Stimulated activated CD4-positive, alpha-beta T cell treated with anti-CD3 and anti-CD28 coated beads, Interleukin-15, amount 100 ng/mL, for 48 hours (primary cell): ENCODE measurements around the gene LCT.
A peak's percentile ranks its signal among the peaks of the same experiment; 100 is the strongest.
"Not testable (repeated sequence)": the region's sequence is repeated elsewhere in the genome, so short reads cannot be mapped to it uniquely, and the experiment has no call there.

Experiments used
- DNase-seq, 2 donors: peaks; one replicate each; pipeline ENCODE4 v3.0.0-alpha.2; 2020; ENCODE audit warnings: low read depth in 2 of 2

The LCT gene

DNA sequence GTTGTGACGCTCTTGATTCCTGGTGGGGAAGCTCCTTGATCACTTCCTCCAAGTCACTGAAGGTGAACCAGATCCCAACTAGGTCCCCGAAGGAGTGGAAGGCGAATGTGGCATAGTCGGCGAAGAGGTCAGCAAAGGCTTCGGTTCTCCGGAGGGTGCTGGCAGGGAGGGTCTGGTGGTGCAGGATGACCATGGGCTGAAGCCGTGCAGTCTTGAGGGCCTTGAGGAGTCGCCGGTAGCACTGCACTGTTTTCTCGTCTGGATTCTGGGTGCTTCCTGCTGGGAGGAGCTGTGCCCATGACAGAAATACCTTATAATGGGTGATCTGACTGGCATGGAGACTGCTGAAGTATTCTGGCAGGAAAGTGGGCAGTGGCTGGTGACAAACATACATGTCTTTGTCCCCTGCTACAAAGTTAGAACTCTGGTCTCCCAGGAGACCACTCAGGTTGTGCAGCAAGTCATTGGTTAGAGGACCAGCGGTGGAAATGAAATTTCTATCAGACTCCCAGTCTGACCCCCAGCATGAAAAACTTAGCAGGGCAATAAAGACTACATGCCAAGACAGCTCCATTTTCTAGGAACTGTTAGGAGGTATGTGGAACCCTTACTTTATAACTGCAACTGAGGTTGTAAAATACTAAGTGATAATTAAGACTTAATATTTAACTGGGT, at the start of gene LCT:
TSS of gene LCT (minus strand) at position 589 of the 675 bp plus-strand sequence. CDS start at position 574, 15 bp downstream.
- no peak for DNase-seq

DNA sequence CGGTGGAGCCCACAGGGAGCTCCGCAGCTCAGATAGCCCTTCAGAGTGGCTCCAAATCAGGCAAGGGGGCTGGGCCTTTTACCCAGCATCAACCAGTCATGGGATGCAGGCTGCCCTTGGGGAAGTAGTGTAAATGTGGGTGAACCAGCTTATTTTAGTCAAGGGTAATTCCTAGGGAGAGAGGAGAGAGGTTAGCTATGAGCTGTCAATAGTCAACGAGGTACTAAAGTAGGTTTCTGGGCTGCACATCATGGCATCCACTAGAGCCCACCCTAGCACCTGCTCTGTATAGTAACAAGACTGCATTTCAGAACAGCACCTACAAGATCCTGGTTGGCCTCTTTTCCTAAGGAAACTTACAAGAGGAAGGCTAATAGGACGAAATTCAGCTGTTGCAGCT, 48.7 kb upstream of the LCT start:
- no peak for DNase-seq

DNA sequence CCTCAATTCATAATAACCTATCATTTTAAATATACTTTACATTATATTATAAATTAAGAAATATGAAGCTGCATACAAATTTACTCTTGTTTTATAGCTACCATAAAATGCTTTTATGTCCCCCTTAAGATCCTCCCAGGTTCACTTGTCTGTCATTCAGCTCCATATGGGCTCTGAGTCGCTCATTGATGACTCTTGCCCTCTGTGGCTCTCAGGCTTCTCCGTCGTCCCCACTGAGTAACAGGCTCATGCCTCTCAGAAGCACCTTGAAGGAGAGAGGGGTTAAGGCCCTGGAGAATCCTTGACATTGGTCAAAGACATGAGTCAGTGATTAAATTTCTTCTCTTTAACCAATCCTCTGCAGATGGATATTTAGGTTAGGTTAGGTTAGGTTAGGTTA, 45.4 kb upstream of the LCT start:
- no peak for DNase-seq

DNA sequence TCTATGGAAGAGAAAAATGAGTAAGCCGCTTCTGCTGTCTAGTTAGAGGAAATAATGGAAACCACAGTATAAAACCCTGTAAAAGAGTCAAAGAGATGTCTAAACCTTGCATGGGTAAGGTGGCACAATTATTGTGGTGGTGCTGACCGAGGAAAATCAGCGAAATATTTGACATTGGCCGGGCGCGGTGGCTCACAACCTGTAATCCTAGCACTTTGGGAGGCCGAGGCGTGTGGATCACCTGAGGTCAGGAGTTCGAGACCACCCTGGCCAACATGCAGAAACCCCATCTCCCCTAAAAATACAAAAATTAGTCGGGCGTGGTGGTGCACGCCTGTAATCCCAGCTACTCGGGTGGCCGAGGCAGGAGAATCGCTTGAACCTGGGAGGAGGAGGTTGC, 39.8 kb upstream of the LCT start:
- DNase-seq: not testable (repeated sequence)

DNA sequence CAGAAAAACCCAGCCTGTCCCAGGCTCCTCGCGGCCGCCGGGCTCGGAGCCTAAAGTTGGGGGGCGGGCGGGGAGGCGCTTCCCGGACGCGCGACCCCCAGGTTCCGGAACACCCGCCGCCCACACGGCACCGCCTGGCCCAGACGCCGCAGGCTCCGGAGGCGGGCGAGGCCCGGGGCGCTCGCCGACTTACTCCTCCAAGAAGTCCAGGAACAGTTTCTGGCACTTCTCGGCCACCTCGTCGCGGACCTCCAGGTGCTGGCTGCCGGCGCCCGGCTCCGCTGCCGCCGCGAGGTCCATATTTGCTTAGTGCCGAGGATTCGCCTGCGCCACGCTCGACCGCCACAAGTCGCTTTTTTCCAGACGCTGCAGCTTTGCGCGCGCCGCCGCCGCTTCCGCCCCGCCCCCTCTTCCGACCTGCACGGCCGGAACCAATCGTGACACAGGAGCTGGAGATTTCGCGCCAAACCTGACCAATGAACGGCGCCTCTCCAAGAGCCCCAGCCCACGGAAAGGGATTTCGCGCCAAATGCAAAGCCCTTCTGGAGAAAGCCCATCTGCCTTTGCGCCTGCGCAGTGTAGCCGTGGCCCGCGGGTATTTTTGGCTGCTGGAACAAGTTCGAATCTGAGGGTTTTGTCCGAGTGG, 39.2 kb upstream of the LCT start, which contains the start of gene MCM6:
TSS of gene MCM6 (minus strand) at position 378 of the 646 bp plus-strand sequence. CDS start at position 300, 78 bp downstream.
- DNase-seq: peak; percentile 99 to 100

DNA sequence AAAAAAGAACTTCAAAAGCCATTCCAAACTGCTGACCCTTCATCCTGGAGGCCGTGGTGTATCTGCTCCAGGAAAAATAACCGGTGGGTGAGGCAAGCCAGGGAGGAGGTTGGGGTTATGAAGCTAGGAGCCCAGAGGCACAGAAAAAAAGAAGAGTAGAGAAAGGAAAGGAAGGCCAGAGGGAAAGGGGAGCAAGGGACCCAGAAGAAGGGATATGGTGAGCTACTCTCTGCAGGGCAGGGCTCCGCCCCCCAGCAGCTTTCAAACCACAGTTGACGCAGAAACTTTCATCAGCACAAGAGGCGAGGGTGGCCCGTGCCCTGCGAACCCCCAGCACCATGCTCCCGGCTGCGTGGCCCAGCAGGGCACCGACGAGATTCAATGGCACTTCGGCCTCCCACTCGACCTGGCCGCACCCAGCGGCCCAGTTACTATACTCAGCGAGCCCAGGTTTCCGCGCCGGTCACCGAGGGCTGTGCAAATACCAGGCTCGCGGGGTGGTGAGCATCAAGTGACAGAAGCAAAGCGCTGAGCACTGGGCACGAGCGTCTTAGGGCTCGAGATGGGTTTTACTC, 38.6 kb upstream of the LCT start:
- peak; percentile 65 to 74 for DNase-seq

DNA sequence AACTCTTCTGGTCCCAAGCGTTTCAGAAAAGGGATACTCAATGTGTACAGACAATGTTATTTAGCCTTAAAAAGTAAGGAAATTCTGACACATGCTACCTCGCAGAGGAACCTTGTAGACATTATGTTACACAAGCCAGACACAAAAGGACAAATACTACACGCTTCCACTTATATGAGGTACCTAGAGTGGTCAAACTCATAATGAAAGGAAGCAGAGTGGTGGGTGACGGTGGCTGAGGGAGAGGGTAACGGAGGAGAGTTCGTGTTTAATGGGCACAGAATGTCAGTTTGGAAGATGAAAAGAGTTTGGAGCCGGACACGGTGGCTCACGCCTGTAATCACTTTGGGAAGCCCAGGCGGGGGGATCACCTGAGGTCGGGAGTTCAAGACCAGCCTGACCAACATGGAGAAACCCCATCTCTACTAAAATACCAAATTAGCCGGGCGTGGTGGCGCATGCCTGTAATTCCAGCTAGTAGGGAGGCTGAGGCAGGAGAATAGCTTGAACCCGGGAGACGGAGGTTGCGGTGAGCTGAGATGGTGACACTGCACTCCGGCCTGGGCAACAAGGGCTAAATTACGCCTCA, 37.9 kb upstream of the LCT start:
- peak in 1 of 2 donors; percentile 15 for DNase-seq

DNA sequence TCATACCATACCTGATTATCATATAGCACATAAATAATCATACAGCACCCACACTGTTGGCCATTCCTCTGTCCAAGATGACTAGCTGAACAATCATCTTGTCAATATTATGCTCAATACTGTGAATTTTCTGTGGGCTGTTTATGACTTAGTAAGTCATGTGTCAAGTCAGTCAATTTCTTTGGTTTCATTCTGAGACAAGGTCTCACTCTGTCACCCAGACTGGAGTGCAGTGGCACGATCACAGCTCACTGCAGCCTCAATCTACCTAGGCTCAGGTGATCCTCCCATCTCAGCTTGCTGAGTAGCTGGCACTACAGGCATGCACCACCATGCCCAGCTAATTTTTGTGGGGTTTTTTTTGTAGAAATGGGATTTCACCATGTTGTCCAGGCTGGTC, 33.6 kb upstream of the LCT start:
- DNase-seq: no peak

DNA sequence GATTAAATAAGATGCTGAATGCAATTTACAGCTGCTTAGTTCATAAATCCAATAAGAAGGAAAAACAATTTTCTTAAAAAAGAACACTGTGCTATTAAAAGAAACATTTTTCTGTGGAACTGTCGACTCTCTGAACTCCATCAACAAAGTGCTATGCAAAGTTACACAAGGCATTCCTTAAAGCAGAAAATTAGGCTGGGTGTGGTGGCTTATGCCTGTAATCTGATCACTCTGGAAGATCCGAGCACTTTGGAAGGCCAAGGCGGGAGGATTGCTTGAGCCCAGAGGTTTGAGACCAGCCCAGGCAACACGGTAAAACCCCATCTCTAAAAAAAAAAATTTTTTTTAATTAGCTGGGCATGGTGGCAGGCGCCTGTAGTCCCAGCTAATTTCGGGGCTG, 26.2 kb upstream of the LCT start:
- DNase-seq: no peak

DNA sequence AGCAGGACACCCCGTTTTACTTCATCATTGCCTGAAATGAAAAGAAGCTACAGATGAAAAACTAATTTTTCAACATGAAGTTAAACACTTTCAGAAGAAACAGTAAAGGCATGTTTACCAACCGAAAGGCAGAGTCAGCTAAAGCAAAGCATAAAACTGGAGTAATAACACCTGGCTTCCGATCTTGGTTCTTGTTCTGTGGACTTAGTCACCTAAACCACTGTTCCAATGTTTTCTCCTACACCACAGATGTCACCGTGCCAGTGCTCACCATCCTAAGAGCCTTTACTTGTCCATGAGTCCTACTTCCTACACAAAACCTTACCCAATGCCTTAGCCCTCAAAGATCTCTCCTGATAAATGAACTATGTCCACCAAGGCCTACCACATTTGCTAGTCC, 25.7 kb upstream of the LCT start:
- DNase-seq: no peak

DNA sequence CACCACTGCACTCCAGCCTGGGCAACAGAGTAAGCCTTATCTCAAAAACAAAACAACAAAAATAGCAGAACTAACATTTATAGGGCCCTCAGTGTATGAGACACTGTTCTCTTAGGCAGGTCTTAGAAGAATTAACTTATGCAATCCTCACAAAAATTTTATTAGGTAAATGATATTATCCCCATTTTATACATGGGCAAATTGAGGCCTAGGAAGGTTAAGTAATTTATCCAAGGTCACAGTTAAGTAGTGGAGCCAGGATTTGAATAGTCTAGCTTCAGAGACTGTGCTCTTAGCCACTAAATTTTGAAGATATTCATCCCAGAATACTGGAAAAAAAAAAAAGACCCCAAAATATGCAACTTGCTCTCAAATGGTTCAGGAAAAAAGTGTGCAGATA, 16.4 kb upstream of the LCT start:
- DNase-seq: no peak

DNA sequence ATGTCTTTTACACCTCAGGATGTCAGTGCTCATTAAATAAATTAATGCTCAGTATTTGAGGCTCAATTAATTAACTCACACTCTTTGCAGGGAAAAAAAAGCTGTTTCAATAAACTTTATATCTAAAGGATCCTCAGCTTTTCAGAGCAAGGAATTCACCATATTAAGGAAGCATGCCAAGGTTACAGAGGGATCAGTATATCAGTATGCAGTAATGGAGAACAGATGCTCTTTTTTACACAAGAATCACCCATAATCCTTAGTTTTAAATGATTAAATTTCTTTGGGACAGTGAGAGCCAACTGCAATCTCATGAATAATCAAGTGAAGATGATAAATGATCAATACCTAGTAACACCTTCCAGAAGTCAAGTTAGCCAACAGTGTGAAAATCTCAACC, 14.9 kb upstream of the LCT start:
- no peak for DNase-seq

DNA sequence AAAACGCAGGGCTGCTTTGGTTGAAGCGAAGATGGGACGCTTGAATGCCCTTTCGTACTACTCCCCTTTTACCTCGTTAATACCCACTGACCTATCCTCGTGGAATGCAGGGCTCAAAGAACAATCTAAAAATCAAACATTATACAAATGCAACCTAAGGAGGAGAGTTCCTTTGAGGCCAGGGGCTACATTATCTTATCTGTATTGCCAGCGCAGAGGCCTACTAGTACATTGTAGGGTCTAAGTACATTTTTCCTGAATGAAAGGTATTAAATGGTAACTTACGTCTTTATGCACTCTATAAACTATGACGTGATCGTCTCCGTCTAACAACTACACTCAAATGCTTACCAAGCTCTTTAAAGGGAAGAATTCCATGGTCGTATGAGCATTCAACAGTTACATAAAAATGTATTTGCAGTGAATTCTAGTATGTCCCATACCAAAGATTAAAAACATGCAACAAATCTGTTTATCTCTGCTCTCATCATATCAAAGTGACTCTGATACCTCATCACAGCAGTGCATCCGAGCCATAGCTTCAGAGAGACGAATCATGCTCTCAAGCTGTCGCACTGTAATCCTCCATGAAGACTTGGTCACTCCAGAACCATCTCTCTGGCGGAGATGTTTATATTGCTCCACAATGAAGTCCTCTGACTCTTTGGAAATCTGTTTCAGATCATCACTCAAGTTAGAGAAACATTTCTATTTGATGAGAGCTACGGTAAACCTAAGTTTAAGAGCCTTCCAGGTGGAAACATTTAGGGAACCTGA, 14.1 kb upstream of the LCT start:
- no peak for DNase-seq

DNA sequence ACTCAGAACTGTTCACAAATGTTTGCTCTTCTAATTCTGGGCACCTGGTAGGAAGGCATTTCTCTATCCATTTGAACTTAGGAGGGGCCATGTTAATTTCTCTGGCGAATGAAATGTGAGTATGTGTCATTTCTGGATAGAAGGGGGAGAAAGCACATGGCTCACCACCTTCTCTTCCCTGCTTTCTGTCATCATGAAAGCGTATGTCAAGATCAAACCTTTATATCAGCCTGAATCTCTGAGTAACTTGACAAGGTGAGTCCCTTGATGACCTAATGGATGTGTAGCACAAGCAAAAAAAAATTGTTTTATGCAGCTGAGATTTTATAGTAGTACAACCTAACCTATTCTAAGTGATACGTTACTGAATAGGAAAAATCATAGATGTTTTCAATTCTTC, 12.1 kb upstream of the LCT start:
- no peak for DNase-seq

DNA sequence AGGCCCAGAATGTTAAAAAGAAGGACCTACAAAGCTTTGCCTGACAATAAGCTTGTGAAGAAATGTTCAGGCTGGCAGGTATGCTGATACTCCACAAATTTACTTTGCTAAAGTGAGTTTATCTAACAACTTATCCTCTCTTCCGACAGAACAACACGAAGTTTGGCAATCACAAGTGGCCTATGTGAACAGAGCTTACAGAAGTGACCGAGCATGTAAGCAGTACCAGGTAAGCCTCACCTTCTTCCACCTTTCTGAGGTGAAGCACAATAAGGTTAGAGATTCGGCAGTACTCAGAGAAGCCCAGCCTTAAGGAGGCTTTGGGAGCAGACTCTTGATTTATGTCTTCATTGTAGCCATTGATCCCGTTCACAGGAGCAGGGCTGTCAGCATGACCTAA, 9.0 kb upstream of the LCT start:
- no peak for DNase-seq

DNA sequence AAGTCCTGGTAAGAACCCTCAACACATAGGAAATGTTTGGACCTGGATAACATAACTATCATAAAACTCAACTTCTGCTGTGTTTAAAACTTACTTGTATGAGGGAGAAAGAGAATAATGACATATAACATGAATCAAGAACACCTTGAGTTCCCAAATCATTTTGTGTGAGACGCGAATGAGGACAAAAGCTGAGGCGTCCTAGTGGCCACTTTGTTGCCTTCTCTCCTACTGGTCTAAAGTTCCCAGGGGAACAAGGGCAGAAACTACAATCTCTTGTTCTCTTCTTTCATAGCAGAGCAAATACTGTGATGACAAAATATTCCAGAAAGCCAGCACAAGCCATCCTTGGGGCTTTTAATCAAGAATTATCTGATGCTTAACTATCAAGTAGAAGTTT, 8.3 kb upstream of the LCT start:
- DNase-seq: no peak

DNA sequence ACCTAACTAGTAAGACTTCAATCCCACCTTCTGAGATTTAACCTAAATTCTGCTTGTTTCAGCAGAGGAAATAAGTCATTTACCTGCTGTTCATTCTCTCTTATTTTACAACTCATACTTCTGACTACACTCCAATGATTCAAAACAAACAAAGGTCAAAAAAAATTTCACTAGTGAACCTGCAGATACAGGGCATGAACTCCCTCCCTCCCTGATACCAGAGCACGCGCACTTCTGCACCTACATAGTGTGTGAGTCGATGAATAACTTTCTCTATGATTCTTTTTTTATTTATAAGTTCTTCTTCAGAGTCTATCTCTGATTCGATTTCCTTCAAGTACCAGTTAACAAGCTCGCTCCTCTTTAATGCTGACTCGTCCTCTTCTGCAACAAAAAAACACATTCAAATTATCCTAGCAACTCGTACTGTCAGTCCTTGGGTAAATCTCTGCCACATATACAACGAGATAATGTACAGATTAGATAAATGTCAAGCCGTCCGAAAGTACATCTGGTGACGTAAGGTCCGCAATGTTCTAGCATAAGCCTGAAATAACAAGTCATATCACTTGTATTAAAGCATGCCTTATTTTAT, 7.4 kb upstream of the LCT start:
- DNase-seq: no peak

DNA sequence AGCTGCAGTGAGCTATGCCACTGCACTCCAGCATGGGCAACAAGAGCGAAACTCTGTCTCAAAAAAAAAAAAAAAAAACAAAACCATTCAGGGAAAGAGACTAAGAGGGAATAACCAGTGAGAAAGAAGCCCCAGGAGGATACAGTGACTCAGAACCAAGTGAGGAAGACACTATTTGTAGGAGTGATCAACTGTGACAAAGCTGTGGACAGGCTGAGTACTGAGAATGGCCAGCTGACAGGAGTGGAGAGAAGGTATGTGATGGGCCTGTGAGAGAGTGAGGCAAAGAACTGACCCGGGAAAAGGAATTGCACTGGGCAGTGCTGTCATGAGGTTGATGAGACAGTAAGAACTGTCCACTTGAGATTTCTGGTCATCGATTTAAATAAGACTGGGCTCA, 6.7 kb upstream of the LCT start:
- DNase-seq: no peak

DNA sequence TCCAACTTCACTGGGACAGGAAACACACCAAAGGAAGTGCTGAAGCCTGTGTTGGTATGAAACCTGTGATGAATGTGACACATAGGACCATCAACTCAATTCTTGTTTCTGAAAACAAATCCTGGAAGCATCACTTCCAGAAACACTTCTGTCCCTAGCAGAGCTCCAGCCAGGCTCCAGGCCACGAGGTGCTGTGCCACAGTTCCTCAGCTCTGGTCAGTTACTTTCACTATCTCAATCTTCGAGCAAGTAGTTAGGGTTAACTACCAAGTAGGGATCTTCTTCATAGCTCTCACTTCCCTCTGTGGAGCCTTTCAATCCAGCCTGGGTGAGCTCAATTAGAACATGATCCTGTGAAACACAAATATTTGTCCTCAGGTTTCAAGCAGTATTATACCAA, 3.6 kb upstream of the LCT start:
- DNase-seq: no peak

DNA sequence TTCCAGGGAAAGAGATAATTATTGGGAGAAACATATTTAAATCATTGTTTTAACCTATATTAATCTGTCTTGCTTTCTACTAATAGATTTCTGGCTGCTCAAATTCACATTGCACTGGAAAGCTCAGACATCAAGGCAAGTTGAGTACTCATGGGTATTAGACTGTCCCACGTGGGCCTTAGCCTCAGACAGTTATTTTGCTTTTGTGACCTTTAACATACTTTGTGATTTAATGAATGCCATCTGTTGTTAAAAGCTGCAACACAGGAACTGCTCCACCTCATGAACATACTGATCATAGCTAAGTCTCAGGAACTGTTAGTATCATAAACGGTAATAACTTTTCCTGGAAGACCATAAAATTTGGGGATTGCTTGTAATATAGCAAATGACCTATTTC, 2.7 kb upstream of the LCT start:
- DNase-seq: no peak

DNA sequence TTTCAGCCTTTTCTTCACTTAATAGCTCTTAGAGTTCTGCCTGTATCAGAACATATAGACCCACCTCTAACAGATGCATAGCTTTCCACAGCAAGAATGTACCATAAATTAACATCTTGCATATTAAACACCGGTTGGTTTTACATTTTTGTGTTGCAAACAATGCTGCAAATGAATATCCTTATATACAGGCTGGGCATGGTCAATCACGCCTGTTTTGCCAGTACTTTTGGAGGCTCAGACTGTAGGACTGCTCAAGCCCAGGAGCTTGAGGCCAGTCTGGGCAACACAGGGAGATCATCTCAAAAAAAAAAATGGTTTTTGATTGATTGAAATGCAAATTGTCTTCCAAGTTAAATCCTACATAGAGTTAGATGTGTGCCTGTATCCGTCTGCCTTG, 1.5 kb upstream of the LCT start:
- DNase-seq: no peak

DNA sequence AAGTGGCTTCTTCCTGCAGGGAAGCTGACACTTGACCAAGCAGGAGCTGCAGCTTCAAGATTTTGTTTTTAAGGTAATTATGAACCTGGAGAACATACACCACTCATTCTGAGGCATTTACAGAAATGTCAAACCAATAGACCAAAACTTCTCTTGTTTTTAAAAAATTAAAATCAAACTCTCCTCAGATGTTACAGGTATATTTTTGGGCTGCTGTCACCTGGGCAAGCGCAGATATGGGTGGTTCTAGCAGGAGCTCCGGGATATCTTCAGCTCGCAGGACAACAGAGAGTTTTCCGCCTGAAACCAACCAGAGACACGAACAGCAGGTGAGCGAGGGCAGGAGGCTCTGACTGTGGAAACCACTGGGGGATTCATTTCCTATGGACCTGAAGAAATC, 4.1 kb downstream of the LCT start:
- DNase-seq: no peak
